CD14-positive monocyte (primary cell): ENCODE measurements around the gene EIF4H. TPM values are rescaled to one million over a fixed set of nuclear protein-coding genes. Genes with fewer than 3 reads are reported as not detected.
A peak's percentile ranks its signal among the peaks of the same experiment; 100 is the strongest.

ENCODE experiments used
- DNase-seq, 3 donors: peaks; one replicate each; pipeline ENCODE4 v3.0.0-alpha.2; 2011 to 2022
- H2AFZ ChIP-seq: 2 replicates; pipeline ENCODE4 v1.6.0; 2012; ENCODE audit warnings: mild to moderate bottlenecking, low read depth, low read length, inconsistent platforms; ENCODE audit not compliant: insufficient read depth, poor library complexity, severe bottlenecking
- H3K27ac ChIP-seq, 2 donors: 1 replicate in 1 of 2; 2 replicates in 1 of 2; pipeline ENCODE4 v1.5.1; 2012 to 2013; ENCODE audit warnings: low read length in 2 of 2, control low read depth in 1 of 2, inconsistent platforms in 1 of 2, low read depth in 1 of 2, mild to moderate bottlenecking in 1 of 2
- H3K27me3 ChIP-seq, 2 donors: one replicate each; pipeline versions ENCODE4 v1.6.0 to v1.6.1; 2011 to 2013; ENCODE audit warnings: low read length in 2 of 2; ENCODE audit not compliant: control insufficient read depth in 2 of 2, insufficient read depth in 2 of 2
- H3K36me3 ChIP-seq, 2 donors: replicated peaks in 1 of 2; 1 replicate in 1 of 2; 2 replicates in 1 of 2; pipeline versions ENCODE4 v1.5.1 to v1.6.1; 2012 to 2013; ENCODE audit warnings: low read length in 2 of 2, control low read depth in 1 of 2, inconsistent platforms in 1 of 2, mild to moderate bottlenecking in 1 of 2; ENCODE audit not compliant: insufficient read depth in 2 of 2, control insufficient read depth in 1 of 2
- H3K4me1 ChIP-seq, 2 donors: 1 replicate in 1 of 2; 2 replicates in 1 of 2; pipeline versions ENCODE4 v1.5.1 to v1.6.1; 2012 to 2013; ENCODE audit warnings: low read length in 2 of 2, control low read depth in 1 of 2, inconsistent platforms in 1 of 2, mild to moderate bottlenecking in 1 of 2, moderate library complexity in 1 of 2; ENCODE audit not compliant: insufficient read depth in 2 of 2, control insufficient read depth in 1 of 2
- H3K4me2 ChIP-seq: replicated peaks from 2 replicates; pipeline ENCODE3; 2012; ENCODE audit warnings: low read length, moderate library complexity, mild to moderate bottlenecking; ENCODE audit not compliant: poor library complexity, severe bottlenecking; ENCODE audit errors: extremely low read depth
- H3K4me3 ChIP-seq, 3 experiments: fragments of 200-600 bp in 1 of 3; sonication (generic) in 1 of 3; replicated peaks in 1 of 3; 1 replicate in 2 of 3; 2 replicates in 1 of 3; pipeline ENCODE4 v1.5.1; 2011 to 2013; ENCODE audit warnings: low read length in 3 of 3, mild to moderate bottlenecking in 3 of 3, control low read depth in 2 of 3, low read depth in 2 of 3, inconsistent platforms in 1 of 3, moderate library complexity in 1 of 3
- H3K79me2 ChIP-seq: 2 replicates; pipeline ENCODE4 v1.6.0; 2012; ENCODE audit warnings: mild to moderate bottlenecking, control low read depth, inconsistent platforms, low read length, moderate library complexity; ENCODE audit not compliant: insufficient read depth
- H3K9ac ChIP-seq: 2 replicates; pipeline ENCODE4 v1.6.0; 2017; ENCODE audit warnings: low read length, mild to moderate bottlenecking; ENCODE audit not compliant: insufficient read depth, poor library complexity, severe bottlenecking
- H3K9me3 ChIP-seq, 2 donors: replicated peaks in 1 of 2; 1 replicate in 1 of 2; 2 replicates in 1 of 2; pipeline versions ENCODE4 v1.5.1 to v1.6.1; 2012 to 2013; ENCODE audit warnings: low read length in 2 of 2, control low read depth in 1 of 2; ENCODE audit not compliant: control insufficient read depth in 1 of 2, insufficient read depth in 1 of 2
- H4K20me1 ChIP-seq: 2 replicates; pipeline ENCODE4 v1.6.0; 2012; ENCODE audit warnings: mild to moderate bottlenecking, low read length, control low read depth, moderate library complexity; ENCODE audit not compliant: insufficient read depth
- H3K27ac Mint-ChIP-seq, 7 donors: one replicate each; pipeline ENCODE4 v1.8.0; 2020; ENCODE audit warnings: mild to moderate bottlenecking in 7 of 7, mixed read lengths in 7 of 7, moderate library complexity in 6 of 7, inconsistent platforms in 2 of 7
- H3K27me3 Mint-ChIP-seq, 3 donors: one replicate each; pipeline ENCODE4 v1.8.0; 2021 to 2022; ENCODE audit warnings: low read depth in 3 of 3, mild to moderate bottlenecking in 3 of 3, mixed read lengths in 3 of 3, moderate library complexity in 3 of 3, inconsistent platforms in 1 of 3
- H3K36me3 Mint-ChIP-seq, 2 donors: one replicate each; pipeline ENCODE4 v1.8.0; 2020; ENCODE audit warnings: mixed read lengths in 2 of 2, inconsistent platforms in 1 of 2, mild to moderate bottlenecking in 1 of 2
- H3K4me1 Mint-ChIP-seq: one replicate; pipeline ENCODE4 v1.8.0; 2020; ENCODE audit warnings: mild to moderate bottlenecking, mixed read lengths
- H3K4me3 Mint-ChIP-seq, 2 donors: one replicate each; pipeline ENCODE4 v1.8.0; 2020; ENCODE audit warnings: mild to moderate bottlenecking in 2 of 2, mixed read lengths in 2 of 2, moderate library complexity in 1 of 2
- H3K9me3 Mint-ChIP-seq, 7 donors: one replicate each; pipeline ENCODE4 v1.8.0; 2020 to 2022; ENCODE audit warnings: mixed read lengths in 7 of 7, mild to moderate bottlenecking in 6 of 7, moderate library complexity in 6 of 7, inconsistent platforms in 2 of 7
- WGBS: methylation state at CpG from one replicate; pipeline ENCODE4 v1.1.5; 2013; ENCODE audit warnings: missing lambda C conversion rate; ENCODE audit not compliant: insufficient coverage; 5-methylcytosine and 5-hydroxymethylcytosine counted together
- intact Hi-C, 2 donors: fragments of 100-400 bp; cut with micrococcal nuclease; formaldehyde crosslinking; loops; one replicate each; pipeline versions ENCODE4 v1.15.0 to v1.15.1; 2023
- polyA plus RNA-seq, 3 donors: library from polyadenylated mRNA; depleted of rRNA in 1 of 3; unstranded in 2 of 3; stranded (reverse) in 1 of 3; fragments of 300-500 nt in 2 of 3; fragments of >200 nt in 1 of 3; fragmentation: Illumina TruSeq in 2 of 3; gene quantifications; 1 replicate in 2 of 3; 2 replicates in 1 of 3; pipeline ENCODE4 v1.2.3, GENCODE V29; 2012 to 2021
- TF ChIP-seq, protein P1 (sequence below): fragments of 200-600 bp; IDR thresholded peaks from one replicate; pipeline ENCODE4 v1.8.0; 2022; ENCODE audit warnings: antibody characterized with exemption, mild to moderate bottlenecking

EIF4H gene
- polyA plus RNA-seq, 3 donors = 162 to 234 (median 206) TPM

DNA sequence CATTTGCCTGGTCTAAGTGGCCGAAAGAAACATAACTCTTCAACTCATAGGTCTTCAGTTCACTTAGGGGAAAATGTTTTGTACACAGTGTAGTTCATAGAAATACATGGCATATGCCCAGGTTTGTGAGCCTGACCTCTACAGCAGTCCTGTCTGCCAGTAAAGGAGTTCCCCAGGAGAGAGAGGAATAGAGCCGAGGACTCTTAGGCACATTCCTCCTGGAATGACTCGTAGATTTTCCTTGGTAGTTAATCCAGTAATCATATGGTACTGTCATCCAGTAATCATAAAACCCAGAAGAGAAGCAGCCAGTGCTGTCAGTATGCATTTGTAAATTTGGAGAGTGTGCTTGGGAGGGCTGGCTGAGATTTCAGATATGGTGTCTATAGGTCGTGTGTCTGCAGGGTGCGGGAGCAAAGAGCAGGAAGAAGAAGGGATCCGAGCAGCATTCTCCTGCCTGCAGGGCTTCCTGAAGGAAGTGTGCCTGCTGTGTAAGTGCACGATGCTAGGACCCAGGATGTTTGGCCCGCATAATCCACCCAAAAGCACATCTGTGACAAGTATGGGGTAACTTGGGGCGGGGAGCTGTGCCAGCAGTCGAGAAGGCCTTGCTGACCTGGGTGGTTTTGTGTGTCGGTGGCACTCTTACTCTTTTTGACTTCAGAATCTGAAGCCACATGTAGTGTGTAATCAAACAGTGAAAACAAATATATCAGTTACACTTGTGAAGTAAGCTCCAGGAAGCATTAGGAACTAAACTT is 13.9 kb downstream of the EIF4H start:
- peaks cover 4 to 10% of the 10 kb centered on the region in 2 donors for H3K4me1 ChIP-seq
- no peak overlapping the region for H3K4me3 ChIP-seq
- peaks cover 84% of the 10 kb centered on the region for H3K79me2 ChIP-seq
- no peak overlapping the region for H2AFZ ChIP-seq
- Mint-ChIP-seq H3K27me3 (no peaks in the 10 kb centered on the region), H3K9me3 (no peaks in the 10 kb centered on the region), H3K4me1 (peaks cover 24% of the 10 kb centered on the region), H3K36me3 (peaks cover 61 to 83% of the 10 kb centered on the region in 2 donors), H3K27ac (peak overlapping the region in 4 of 7 donors; percentile 4 to 76 (median 28)), H3K4me3 (no peak overlapping the region)
- 86% methylated on average over 5 of the region's 11 CpGs for WGBS
- peak overlapping the region in 1 of 2 donors; percentile 8 for H3K27ac ChIP-seq
- H4K20me1 ChIP-seq = peaks cover 100% of the 10 kb centered on the region
- peaks cover 59 to 80% of the 10 kb centered on the region in 2 donors for H3K36me3 ChIP-seq
- no peaks in the 10 kb centered on the region for H3K9me3 ChIP-seq
- H3K9ac ChIP-seq = no peak overlapping the region
- intact Hi-C loops = no loop called here
- H3K4me2 ChIP-seq = no peak overlapping the region
- no peaks in the 10 kb centered on the region for H3K27me3 ChIP-seq
- TF ChIP-seq, protein P1, sequence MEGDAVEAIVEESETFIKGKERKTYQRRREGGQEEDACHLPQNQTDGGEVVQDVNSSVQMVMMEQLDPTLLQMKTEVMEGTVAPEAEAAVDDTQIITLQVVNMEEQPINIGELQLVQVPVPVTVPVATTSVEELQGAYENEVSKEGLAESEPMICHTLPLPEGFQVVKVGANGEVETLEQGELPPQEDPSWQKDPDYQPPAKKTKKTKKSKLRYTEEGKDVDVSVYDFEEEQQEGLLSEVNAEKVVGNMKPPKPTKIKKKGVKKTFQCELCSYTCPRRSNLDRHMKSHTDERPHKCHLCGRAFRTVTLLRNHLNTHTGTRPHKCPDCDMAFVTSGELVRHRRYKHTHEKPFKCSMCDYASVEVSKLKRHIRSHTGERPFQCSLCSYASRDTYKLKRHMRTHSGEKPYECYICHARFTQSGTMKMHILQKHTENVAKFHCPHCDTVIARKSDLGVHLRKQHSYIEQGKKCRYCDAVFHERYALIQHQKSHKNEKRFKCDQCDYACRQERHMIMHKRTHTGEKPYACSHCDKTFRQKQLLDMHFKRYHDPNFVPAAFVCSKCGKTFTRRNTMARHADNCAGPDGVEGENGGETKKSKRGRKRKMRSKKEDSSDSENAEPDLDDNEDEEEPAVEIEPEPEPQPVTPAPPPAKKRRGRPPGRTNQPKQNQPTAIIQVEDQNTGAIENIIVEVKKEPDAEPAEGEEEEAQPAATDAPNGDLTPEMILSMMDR = no peak
- DNase-seq = no peak

DNA sequence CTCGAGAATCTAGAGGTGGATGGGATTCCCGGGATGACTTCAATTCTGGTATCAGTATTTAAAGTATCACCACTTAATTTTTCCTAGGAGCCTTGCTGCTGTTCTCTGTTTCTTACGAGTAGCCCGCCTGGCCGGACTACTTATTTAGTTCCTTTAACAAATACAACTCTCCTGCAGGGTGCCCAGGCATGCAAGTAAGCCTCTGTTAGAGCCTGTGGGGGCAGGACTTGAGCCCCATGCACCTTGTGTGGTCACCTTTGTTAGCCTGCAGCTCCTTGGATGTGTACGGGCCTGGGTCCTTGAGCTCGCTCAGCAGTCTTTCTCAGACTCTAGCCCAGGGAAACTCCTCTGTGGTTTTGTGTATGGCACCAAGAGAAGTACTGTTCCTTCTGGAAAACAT is 16.1 kb downstream of the EIF4H start:
- DNase-seq = no peak
- no peaks in the 10 kb centered on the region for H3K27me3 Mint-ChIP-seq
- H2AFZ ChIP-seq = no peak overlapping the region
- H3K4me3 Mint-ChIP-seq = no peak overlapping the region
- H3K27ac Mint-ChIP-seq = peak overlapping the region in 1 of 7 donors; percentile 10
- 100% methylated on average over 7 of the region's 7 CpGs for WGBS
- H3K36me3 Mint-ChIP-seq = peaks cover 81 to 92% of the 10 kb centered on the region in 2 donors
- intact Hi-C loops = no loop called here
- peaks cover 11% of the 10 kb centered on the region for H3K4me1 Mint-ChIP-seq
- peaks cover 77 to 93% of the 10 kb centered on the region in 2 donors for H3K36me3 ChIP-seq
- H3K4me3 ChIP-seq = no peak overlapping the region
- H3K4me2 ChIP-seq = no peak overlapping the region
- H3K27ac ChIP-seq = no peak overlapping the region
- H3K9ac ChIP-seq = no peak overlapping the region
- peaks cover 98% of the 10 kb centered on the region for H4K20me1 ChIP-seq
- H3K9me3 Mint-ChIP-seq = no peaks in the 10 kb centered on the region
- H3K79me2 ChIP-seq = peaks cover 69% of the 10 kb centered on the region
- peaks cover 4 to 6% of the 10 kb centered on the region in 2 donors for H3K4me1 ChIP-seq
- TF ChIP-seq, protein P1 = no peak
- no peaks in the 10 kb centered on the region for H3K27me3 ChIP-seq
- no peaks in the 10 kb centered on the region for H3K9me3 ChIP-seq
